ENCODE results near the gene UBXN1. TPM values are rescaled to one million over a fixed set of nuclear protein-coding genes. Genes with fewer than 3 reads are reported as not detected.

Gene UBXN1
- total RNA-seq, 2 donors from 2014 or later = 136 to 179 TPM

DNA sequence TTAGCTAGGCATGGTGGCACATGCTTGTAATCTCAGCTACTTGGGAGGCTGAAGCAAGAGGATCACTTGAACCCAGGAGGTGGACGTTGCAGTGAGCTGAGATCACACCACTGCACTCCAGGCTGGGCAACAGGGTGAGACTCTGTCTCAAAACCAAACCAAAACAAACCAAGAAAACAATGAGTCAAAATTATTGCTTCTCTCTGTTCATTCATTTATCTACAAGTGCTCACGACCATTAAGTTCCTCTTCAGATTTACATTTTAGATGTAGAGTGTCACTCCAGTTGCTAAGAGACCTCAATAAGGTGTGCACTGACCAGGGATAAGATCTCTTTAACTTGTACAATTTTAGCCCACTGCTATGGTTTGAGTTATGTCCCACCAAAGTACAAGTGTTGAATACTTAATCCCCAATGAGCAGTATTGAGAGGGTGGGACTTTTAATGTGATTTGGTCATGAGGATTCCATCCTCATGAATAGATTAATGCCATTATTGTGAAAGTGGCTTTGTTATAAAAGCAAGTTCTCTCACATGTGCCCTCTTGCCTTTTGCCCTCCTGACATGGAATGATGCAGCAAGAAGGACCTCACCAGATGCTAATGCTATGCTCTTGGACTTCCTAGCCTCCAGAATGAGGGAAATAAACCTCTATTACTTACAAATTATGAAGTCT, 40.6 kb upstream of the UBXN1 start:
- intact Hi-C loops (cut with DNase I) = no loop called here
- no peaks in the 10 kb centered on the region for H3K9me3 ChIP-seq
- no peak for DNase-seq (ENCODE audit: low spot score)
- TF ChIP-seq POLR2AphosphoS5 (IDR thresholded peaks at IDR 0.05) = no peak
- no peak for TF ChIP-seq CTCF (IDR thresholded peaks at IDR 0.05)
- peak overlapping the region in 1 of 2 donors; percentile 69 for H3K27ac ChIP-seq
- no peaks in the 10 kb centered on the region for H3K27me3 ChIP-seq (replicated peaks; ENCODE audit: insufficient read depth)
- no peak overlapping the region for H3K4me3 ChIP-seq
- 84% methylated on average over 2 of the region's 2 CpGs for WGBS
- peaks cover 7 to 35% of the 10 kb centered on the region in 2 donors for H3K36me3 ChIP-seq
- peaks cover 8% of the 10 kb centered on the region for H3K4me1 ChIP-seq (replicated peaks)

DNA sequence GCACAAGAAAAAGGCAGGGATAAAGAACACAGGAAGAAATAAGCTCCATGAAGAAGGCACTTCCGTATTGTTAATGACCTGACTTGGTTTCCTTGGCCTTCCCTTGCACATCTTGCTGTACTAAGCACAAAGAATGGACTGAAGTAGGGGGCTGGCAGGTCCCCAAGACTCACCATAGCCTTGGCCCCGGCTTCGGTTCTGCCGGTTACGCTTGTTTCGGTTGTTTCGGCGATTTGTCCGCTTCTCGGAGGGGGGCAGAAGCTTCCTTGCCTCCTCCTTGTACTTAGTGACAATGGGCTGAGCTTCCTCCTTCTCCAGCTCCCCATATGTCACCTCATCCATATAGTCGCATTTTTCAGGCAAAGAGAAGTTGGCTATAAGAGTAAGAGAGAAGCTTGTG, 37.9 kb upstream of the UBXN1 start:
- Histone ChIP-seq H3K27ac (peak overlapping the region; percentile 41 to 69), H3K4me1 (replicated peaks) (peaks cover 8% of the 10 kb centered on the region), H3K4me3 (no peak overlapping the region), H3K27me3 (replicated peaks; ENCODE audit: insufficient read depth) (no peaks in the 10 kb centered on the region), H3K36me3 (peaks cover 15 to 26% of the 10 kb centered on the region in 2 donors), H3K9me3 (no peaks in the 10 kb centered on the region)
- peak; percentile 58 for DNase-seq (ENCODE audit: low spot score)
- WGBS = 46% methylated on average over 11 of the region's 11 CpGs
- intact Hi-C loops (cut with DNase I) = no loop called here
- TF ChIP-seq CTCF (IDR thresholded peaks at IDR 0.05) (no peak), POLR2AphosphoS5 (IDR thresholded peaks at IDR 0.05) (peak; percentile 50)

DNA sequence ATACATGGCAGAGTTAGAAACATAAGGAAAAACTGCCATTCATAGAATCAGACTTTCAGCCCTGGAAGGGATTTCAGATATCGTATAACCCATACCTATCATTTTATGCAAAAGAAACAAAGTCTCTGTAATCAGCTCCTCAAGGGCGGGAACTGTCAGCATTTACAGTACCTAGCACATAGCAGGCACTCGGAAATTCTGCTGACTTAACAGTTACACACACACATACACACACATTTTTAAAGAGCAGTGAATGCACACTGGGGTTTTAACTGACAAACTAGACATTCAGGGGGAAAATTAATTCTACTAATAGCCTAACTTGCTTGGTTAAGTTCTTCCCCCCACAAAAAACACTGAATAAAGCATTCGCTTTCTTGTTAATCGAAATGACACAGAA, 37.3 kb upstream of the UBXN1 start:
- no peaks in the 10 kb centered on the region for H3K9me3 ChIP-seq
- H3K36me3 ChIP-seq = peaks cover 15 to 20% of the 10 kb centered on the region in 2 donors
- 83% methylated on average over 5 of the region's 5 CpGs for WGBS
- DNase-seq (ENCODE audit: low spot score) = no peak
- H3K4me1 ChIP-seq (replicated peaks) = peaks cover 8% of the 10 kb centered on the region
- intact Hi-C loops (cut with DNase I) = no loop called here
- TF ChIP-seq CTCF (IDR thresholded peaks at IDR 0.05) (no peak), POLR2AphosphoS5 (IDR thresholded peaks at IDR 0.05) (no peak), POLR2A (IDR thresholded peaks at IDR 0.05) (no peak)
- H3K27ac ChIP-seq = peak overlapping the region; percentile 41 to 69
- no peaks in the 10 kb centered on the region for H3K27me3 ChIP-seq (replicated peaks; ENCODE audit: insufficient read depth)
- no peak overlapping the region for H3K4me3 ChIP-seq

- no peak for TF ChIP-seq POLR2A (IDR thresholded peaks at IDR 0.05)
- no peak for TF ChIP-seq POLR2AphosphoS5 (IDR thresholded peaks at IDR 0.05)
- no peak for TF ChIP-seq CTCF (IDR thresholded peaks at IDR 0.05)
- intact Hi-C loops (cut with DNase I) = no loop called here
- Histone ChIP-seq H3K27me3 (replicated peaks; ENCODE audit: insufficient read depth) (no peaks in the 10 kb centered on the region), H3K27ac (peak overlapping the region in 1 of 2 donors; percentile 69), H3K4me3 (no peak overlapping the region), H3K36me3 (peaks cover 15% of the 10 kb centered on the region in 2 donors), H3K9me3 (no peaks in the 10 kb centered on the region), H3K4me1 (replicated peaks) (peaks cover 8% of the 10 kb centered on the region)
- 90% methylated on average over 24 of the region's 24 CpGs for WGBS
- DNase-seq (ENCODE audit: low spot score) = no peak
These were observed 36.6 kb upstream of the UBXN1 start for GRCh38 chr11:62715150-62716130.
